Activated CD4-positive, alpha-beta T cell treated with anti-CD3 and anti-CD28 coated beads, Interleukin-2, Interleukin-6, amounts not matched to agents 100 ng/mL and 50 ng/mL, durations not matched to agents 16 hours and 8 hours (primary cell): ENCODE results near the gene CREB3L2.
"Not testable (repeated sequence)": the region's sequence is repeated elsewhere in the genome, so short reads cannot be mapped to it uniquely, and the experiment has no call there.

Source experiments
- DNase-seq: peaks from one replicate; pipeline ENCODE4 v3.0.0-alpha.2; 2020

The CREB3L2 gene

DNA sequence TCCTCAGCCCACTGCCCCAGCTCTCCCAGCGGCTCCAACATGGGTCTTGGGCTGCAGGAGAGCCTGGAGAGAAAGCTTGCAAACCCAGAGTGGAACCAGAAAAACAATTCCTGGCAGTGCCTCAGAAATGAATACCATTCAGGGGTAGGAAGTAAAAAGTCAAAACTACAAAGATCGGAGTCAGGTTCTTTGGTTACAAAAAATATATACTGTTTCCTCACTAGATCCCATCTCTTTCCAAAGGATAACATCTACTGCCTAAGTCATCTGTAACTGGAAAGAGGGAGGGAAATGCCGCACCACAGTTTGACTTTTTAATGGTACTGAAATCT is 14.9 kb downstream of the CREB3L2 start:
- no peak for DNase-seq

DNA sequence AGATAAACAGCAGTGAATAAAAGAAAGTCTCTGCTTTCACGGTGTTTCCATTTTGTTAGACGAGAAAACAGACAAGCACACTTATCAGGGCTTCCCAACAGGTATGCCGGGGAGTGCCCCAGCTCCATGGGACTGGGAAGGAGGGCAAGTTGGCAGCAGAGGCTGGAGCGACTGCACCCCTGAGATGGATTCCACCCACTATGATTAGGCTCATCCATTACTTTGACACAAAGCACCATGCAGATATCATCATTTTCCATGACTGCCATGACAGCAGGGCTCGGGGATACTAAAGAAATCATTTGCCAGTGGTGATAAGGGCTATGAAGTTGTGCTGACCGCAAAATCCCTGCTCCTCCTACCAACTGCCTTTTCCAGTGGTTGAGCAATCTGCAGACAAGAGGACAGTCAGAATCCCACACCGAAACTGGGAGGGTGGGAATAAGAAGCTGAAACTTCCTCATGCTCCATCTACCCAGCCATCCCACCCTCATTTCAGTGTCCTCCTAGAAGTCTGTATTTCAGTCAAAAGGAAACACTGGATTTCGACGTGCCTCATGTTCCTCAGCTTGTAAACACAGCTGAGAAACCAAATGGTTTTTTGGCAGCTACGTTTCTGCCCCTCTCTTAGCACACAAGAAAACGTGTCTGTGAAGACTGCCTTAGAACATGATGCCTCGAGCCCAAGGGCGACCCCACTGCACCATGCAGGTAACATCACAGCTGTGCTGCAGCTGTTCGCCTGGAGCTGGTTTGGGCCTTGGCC is 15.5 kb downstream of the CREB3L2 start:
- DNase-seq: no peak

DNA sequence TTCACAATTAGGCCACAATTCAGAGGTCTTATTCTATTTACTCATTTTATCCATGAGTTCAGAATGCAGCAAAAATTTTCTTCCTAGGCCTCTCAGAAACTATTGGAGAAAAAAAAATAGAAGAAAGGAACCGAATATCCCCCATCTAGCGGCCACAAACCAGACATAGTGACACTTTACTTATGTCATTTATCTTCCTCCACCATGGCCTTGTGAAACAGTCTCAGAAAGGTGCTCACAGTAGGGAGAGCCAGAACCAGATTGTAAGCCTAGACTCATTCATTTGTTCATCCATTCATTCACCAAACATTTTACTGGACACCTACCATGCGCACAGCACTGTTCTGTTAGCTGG is 16.0 kb downstream of the CREB3L2 start:
- no peak for DNase-seq

DNA sequence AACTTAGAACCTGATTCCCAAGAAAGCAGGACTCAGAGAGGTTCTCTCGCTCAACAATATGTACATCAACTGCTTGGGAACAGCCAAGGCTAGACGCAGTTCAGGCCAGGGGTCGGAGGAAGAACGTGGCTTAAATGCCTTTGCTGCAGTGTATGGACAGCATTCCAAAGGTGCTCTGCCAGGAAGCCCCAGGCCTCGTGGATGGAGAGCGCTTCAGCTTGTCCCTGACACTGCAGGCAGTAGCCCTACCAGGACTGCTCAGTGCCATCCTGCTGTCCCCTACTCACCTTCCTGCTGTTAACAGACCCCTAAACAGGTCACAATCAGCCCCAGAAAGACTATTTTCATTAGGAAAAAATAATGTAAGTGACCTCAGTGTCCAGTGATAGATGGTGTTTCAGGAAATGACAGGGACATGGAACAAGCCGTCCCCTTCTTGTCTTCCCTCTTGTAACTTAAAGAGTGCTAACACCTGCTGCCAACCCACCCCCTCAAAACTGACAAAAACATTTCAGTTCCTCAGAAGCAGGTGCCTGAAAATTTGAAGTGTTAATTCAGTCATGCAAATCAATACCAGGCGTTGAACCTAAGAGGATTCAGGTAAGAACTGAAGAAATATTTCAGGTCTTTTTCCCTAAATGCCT is 16.5 kb downstream of the CREB3L2 start:
- DNase-seq: no peak

DNA sequence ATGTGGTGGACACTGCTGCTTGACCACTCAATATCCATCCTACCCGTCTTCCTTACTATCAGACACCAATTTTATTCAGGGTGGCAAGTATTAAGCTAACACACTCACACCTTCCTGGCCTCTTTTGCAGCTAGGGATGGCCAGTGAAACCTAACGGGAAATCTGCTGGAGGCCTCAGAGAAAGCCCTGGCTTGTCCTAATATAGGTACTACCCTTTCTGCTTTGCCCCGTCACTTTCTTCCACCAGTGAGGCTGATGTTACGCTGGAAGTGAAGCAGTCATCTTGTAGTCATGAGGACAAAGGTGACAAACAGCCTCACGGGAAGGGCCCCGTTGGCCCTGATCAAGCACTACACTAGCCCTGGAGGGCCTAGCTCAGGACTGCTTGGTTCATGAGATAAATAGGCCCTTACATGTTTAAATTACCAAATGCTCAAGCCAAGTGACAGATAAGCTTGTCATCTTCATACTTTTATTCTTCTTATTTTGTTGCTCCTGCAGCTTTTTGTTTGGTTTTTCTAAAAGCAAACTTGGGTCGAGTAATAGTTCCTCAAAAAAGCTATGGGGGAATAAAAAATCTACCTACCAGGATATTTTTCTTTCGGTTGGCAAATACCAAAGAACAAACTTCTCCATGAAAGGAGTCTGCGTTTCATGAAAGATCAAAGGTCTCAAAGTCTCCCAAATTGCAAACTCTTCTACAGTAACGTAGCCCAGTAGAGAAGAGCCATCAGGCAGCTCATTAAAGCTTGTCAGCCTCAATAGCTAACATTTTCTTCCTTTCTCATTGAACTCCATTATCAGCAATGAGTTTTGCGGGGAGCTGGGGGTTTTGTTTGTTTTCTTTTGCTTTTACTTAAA is 17.5 kb downstream of the CREB3L2 start:
- DNase-seq: no peak

DNA sequence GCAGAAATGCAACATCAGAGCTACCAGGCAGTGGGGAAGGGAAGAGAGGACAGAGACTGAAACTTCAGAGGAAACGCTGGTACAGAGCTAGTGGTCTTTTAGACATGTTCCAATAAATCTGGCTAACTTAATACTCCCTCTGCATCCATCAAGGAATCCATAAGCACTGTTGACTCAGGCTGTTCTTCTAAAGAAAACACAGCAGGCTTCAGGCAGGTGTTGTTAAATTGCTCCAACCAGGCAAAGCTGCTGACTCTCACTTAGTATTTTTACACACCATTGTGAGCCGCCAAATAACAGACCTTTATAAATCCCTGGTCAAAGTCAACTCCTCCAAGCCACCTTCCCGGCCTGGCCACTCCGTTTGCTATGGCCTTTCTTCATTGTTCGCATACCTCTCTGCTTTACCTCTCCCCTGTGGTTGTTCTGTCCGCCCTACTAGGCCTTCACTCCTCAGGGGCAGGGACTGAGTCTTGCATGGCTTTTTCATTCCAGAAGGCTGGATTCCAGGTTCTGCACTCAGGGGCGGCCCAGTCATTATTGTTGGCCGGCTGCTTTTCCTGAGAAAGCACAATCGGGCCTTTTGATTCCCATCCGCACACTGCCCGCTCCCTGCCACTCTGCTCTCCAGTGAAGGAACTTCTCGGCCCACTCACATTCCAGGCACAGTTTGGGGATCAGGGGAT is 18.4 kb downstream of the CREB3L2 start:
- DNase-seq: no peak

DNA sequence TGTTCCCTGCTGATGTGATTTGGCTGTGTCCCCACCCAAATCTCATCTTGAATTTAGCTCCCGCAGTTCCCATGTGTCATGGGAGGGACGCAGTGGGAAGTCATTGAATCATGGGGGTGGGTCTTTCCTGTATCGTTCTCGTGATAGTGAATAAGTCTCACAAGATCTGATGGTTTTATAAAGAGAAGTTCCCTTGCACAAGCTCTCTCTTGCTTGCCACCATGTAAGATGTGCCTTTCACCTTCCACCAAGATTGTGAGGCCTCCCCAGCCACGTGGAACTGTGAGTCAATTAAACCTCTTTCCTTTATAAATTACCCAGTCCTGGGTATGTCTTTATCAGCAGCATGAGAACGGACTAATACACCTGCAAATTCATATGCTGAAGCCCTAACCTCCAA is 19.5 kb downstream of the CREB3L2 start:
- not testable (repeated sequence) for DNase-seq

DNA sequence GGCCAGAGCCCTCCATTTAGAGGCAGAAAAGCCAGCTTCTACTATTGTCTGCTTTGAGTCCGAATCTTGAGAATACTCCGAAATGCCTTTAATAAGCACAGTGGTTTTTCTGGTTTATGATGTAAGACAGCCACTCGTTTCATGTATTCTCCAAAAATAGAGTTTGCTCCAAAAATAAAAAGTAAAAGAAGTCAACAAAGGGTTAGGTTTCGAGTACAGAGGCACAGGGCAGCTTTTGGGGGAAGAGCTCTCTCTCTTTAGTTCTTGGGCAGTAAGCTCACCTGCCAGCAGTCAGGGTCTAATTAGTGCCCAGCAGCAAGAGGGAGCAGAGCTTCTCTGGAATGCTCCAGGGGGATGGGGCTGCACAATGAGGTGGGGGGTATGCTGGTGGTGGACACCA is 20.2 kb downstream of the CREB3L2 start:
- no peak for DNase-seq

DNA sequence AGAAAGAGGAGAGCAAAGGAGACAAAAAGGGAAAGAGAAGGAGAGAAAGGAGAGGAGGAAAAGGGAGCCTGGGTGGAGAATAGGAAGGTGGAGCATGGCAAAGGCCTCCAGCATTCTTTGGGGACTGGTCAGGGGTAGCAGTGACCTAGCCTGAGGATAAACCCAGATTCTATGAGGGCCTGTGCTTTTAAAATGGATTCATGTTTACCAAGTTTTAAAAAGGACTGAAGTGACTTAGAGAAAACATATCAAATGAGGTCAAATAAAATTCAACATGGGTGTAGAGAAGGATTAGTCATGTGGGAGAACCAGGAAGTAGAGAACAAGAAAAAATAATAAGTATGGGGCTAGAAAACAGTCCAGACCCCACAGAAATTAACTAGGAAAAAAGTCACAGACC is 20.7 kb downstream of the CREB3L2 start:
- DNase-seq: no peak

DNA sequence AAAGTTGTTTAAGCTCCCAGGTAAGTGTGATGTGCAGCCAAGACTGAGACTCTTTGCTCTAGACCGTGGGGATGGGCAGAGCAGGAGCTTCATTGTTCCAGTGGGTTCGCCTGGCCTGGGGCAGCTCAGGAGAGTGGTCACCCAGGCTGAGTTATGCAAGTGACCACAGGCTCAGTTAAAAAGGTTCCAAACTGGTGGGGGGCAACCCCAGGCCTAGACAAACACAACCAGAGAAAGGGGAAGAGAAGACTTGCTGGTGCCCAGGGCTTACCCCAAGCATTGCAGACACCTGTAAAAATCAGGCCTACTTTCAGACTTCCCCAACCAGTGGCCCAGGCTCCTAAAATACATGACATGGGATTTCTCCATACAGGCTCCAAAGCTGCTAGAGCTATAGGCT is 21.6 kb downstream of the CREB3L2 start:
- no peak for DNase-seq

DNA sequence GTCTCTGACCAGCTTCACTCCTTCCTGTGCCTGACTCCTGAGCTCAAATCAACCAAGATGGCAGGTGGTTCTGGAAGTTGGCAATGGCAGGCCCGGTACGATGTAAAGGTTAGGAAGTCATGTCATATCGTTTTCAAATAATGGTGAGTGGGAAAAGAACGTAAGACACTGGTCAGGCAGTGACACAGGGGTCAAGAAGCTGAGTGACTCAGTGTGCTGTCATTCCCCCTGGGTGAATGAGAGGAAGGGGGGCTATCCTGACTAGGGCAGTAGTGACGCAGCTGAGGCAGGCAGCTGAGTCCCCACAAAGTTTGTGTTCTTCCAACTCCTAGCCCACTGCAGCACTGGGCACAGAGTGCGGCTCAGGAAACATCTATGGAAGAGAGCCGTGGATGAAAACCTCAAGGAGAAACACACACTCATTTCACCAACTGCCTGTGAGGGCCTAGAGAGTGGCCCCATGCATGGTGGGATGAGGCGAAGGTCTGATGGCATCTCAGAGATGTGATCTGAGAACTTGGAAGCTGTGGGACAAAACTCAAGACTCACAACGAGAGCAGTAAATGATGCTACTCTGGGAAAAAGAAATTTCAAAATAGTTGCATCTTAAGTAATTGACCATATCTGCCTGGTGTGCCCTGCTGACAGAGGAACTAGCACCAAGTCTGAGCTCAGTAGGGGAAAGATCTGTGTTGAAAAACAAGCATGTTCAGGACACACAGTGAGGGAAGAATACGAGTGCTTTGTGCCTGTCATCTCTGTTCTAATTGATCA is 23.2 kb downstream of the CREB3L2 start:
- DNase-seq: no peak

DNA sequence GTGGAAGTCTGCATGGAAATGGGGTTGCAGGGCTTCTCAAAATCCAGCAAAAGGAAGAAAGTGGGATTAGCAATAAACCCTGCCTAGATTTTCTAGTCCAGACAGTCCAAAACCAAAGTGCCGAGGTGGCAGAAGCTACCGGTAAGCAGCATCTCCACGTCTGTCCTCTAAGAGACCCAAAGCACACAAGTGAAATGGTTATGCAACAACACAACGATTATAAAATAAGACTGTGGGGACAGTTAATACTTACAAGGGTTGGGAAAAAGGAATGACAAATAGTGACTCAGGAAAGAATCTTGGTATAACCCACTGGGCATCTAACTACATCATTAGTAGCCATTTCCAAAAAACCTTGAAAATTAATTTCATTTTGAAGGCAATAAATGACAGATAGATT is 24.7 kb downstream of the CREB3L2 start:
- DNase-seq: no peak

DNA sequence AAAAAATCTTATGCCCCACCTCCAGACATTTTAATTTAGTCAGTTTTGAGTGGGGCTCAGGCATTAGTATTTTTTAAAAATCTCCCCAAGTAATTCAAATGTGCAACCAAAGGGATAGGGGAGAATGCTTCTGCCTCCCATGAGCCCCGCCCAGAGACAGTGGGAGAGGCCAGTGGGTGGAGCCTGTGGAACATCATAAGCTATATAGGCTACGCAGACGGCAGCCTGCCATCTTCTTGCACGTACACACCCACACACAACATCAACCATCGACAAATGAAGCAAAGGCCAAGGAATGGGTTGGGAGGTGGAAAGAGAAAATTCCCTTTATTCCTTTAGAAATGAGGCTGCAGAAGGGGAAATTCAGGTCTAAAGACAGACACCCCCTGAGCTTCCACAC is 25.2 kb downstream of the CREB3L2 start:
- DNase-seq: no peak

DNA sequence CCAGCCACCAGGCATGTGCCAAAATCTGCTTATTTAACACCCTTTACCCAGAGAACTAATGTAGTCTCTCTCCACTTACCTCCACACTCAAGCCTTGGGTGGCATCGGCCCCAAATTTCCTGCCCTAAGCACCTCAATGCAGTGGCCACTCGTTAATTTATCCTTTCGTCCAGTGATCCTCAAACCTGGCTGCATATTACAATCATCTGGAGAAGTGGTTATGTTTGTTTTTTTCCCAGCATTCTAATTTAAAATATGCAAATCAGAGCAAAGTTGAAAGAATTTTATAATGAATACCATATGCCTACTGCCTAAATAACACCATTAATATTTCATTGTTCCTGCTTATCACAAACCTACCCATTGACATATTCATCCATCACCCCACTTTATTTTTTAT is 25.7 kb downstream of the CREB3L2 start:
- no peak for DNase-seq

DNA sequence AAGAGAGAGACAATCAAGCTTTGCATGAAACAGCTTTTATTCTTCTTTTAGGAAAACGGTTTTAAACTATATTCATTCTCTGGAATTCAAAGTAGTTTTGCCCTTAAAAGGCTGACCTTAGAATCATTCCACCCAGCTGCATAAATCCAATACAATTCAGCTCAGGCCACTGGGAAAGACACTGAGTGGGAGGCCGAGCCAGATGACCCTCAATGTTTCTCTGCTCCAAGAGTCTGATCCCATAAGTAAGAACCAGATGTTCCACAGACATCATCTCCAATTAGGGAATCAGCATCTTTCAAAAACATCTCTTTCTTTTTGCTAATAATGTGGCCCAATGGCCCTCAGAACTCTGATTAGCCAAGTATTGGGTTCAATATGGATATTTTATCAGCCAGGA is 26.1 kb downstream of the CREB3L2 start:
- no peak for DNase-seq

DNA sequence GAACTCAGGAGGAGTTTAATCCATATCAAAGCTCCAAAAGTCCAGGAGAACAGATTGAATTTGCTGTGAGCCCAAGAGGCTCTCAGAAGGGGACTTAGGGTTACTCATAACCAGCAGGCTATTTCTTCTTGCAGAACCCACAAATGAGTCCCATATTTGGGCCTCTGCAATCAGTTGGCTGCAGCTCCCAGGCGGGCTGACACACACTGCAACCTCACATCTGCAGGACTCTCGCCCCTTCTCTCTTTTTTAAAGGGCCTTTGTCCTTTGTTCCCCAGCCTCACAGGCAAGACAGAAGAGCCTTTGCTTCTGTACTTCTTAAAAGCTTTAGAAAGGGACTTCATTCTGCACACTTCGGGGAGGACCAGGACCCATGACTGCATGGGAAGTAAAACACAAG is 26.7 kb downstream of the CREB3L2 start:
- DNase-seq: no peak

DNA sequence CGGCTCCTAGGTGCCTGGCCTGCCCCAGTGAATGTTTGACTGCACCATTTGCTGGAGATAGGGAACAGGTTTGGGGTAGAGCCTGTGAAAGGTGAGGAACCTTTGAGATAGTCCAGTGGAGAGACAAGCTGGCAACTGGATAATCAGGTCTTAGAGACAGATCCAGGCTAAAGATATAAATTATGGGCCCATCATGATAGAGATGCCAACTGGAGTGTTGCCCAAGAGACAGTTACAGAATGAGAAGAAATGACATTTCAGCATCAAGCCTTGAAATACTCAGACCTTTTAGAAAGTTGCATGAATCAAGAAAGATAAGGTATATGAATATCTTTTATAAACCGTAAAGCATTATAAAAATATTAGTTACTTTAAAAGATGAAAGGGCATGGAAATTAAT is 27.1 kb downstream of the CREB3L2 start:
- no peak for DNase-seq

DNA sequence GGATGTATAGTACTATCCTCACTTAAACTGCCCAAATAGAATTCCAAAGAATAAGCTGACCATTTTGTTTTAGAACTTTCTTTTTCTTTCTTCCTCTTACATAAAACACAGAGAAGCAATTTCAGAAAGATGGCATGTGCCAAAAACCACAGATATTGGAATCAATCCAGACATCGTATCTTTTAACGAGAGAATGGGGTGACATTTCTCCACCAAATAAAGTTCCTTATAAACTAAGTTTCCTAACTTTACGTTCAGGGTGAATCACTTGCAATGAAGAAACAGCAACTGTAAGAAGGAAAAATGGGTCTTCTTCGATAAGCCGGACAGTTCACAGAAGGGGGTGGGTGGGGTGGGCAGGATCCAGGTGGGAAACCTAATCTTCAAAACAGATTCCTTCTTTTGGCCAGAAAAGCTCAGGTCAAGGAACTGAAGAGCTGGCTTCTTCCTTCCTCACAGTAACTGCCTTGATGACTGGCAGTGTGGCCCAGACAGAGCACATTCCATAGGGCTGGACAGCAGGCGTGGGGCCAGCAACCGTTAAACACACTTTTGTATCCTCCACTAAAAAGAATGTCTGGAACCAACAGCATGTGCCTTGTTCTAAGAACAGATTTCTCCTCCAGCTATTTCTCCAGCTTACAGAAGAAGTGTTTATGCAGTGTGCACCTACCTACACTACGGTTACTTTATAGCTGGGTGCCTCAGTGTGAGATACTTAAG is 31.5 kb downstream of the CREB3L2 start:
- no peak for DNase-seq

DNA sequence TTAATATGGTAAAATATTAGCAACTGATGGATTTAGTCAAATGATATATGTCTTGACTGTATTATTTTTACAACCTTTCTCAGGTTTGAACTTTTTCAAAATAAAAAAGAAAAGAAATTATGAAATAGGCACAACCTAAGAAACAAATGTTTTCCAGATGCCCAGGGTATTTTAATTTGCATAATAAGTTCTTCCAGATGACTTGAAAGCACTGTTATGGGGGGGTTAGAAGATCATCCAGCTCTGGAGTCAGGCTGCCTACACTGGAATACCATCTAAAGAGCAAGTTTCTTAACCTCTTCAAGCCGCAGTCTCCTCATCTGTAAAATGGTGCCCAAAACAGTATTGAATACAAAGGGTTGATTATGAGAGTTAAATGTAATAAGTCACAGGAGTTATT is 32.1 kb downstream of the CREB3L2 start:
- DNase-seq: no peak

DNA sequence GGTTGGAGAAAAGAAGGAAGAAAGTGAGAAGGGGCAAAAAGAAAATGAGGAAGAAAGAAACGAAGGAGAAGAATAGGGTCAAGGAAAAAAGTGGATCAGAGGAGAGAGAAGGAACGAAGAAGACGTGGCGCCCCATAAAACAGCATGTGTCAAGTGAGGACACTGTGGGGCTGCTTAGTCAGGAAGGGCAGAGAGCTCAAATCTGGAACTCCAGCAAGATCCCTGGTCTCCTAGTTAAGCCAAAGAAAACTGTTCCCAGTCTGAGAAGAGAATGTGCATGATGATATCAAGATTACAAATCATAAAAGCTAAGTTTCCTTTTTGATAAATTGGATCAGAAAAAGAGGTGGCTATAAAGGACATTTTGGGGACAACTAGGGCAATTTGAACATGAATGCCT is 33.0 kb downstream of the CREB3L2 start:
- no peak for DNase-seq

DNA sequence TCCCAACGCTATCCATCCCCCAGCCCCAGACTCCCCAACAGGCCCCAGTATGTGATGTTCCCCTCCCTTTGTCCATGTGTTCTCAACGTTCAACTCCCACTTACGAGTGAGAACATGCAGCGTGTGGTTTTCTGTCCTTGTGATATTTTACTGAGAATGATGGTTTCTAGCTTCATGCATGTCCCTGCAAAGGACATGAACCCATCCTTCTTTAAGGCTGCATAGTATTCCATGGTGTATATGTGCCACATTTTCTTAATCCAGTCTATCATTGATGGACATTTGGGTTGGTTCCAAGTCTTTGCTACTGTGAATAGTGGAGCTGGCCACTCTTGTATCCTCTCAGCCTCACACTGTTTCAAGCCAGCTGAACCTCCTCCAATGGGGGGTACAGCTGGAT is 33.5 kb downstream of the CREB3L2 start:
- DNase-seq: not testable (repeated sequence)
